ENCODE measurements around the gene CPVL. TPM values are rescaled to one million over a fixed set of nuclear protein-coding genes. Genes with fewer than 3 reads are reported as not detected.

Gene CPVL
- total RNA-seq, 1 donor from 2014 or later = 15.2 TPM

DNA sequence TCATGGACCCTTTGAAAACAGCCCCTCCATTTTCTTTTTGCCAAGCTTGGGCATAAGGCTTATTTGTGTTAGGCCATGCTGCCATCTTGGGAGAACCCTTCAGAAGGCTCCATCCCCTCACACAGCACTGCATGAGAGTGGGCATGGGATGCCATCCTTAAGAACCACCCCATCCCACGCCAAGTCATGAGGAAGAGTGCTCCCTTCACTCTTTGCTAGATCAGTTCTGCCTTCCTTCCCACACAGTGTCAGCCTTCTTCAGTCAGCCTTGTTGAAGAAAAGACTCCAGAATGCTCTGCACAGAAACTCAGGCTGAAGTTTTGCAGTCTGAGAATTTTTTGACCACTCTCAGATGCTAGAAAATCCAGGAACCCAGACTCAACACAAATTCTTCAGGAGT is 32.8 kb upstream of the CPVL start:
- Histone ChIP-seq H3K27ac (no peak overlapping the region), H3K36me3 (no peaks in the 10 kb centered on the region), H3K9me3 (no peaks in the 10 kb centered on the region), H3K4me1 (no peaks in the 10 kb centered on the region), H3K27me3 (no peaks in the 10 kb centered on the region), H3K4me3 (no peak overlapping the region)
- DNase-seq (ENCODE audit: low spot score in 2 of 2) = no peak
- TF ChIP-seq CTCF (IDR thresholded peaks at IDR 0.05) = no peak
- intact Hi-C loops (cut with DNase I) = no loop called here

DNA sequence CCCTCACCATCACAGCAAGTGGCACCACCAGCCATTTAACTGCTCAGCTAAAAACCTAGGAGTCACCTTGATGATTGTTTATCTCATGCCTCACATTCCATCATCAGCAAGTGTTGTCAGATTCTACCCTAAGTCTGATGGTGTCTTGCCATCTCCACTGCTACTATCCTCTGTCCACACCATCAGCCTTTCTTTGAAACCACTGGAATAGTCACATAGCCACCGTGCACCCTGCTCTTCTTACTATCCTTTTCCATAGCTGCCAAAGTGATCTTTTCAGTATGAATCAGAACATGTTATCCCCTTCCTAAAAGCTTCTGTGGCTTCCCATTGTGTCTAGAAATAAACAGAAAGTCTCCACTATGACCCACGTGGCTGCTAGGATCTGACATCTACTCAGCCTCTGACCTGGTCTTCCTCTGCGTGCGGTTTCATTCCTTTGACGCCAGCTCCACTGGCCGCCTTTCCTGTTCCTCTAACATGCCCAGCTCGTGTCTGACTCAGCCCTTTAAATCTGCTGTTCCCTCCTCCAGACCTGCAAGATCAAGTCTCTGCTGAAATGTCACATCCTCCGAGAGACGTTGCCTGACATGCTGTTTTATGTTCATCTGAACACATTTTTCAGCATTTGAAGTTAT is 31.7 kb upstream of the CPVL start:
- Histone ChIP-seq H3K4me1 (no peaks in the 10 kb centered on the region), H3K36me3 (no peaks in the 10 kb centered on the region), H3K4me3 (no peak overlapping the region), H3K9me3 (no peaks in the 10 kb centered on the region), H3K27me3 (no peaks in the 10 kb centered on the region), H3K27ac (no peak overlapping the region)
- intact Hi-C loops (cut with DNase I) = no loop called here
- peak; percentile 33 to 77 for DNase-seq (ENCODE audit: low spot score in 2 of 2)
- no peak for TF ChIP-seq CTCF (IDR thresholded peaks at IDR 0.05)

DNA sequence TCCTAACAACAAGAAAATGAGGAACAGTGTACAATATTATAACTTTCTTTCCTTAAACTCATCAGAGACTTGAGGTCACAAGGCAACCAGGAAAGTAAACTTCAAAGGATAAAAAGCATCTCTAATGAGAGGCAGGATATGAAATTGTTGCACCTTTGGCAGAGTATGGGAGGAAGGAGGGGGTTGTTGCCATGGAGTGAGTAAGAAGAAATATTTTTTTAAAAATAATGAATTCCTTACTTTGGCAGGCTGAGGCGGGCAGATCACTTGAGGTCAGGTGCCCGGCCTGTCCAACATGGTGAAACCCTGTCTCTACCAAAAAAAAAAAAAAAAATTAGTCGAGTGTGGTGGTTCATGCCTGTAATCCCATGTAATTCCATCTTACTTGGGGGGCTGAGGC is 27.1 kb upstream of the CPVL start:
- H3K9me3 ChIP-seq = no peaks in the 10 kb centered on the region
- no peak for DNase-seq (ENCODE audit: low spot score in 2 of 2)
- H3K27me3 ChIP-seq = no peaks in the 10 kb centered on the region
- intact Hi-C loops (cut with DNase I) = no loop called here
- no peaks in the 10 kb centered on the region for H3K36me3 ChIP-seq
- no peak for TF ChIP-seq CTCF (IDR thresholded peaks at IDR 0.05)
- no peak overlapping the region for H3K27ac ChIP-seq
- no peak overlapping the region for H3K4me3 ChIP-seq
- no peaks in the 10 kb centered on the region for H3K4me1 ChIP-seq

DNA sequence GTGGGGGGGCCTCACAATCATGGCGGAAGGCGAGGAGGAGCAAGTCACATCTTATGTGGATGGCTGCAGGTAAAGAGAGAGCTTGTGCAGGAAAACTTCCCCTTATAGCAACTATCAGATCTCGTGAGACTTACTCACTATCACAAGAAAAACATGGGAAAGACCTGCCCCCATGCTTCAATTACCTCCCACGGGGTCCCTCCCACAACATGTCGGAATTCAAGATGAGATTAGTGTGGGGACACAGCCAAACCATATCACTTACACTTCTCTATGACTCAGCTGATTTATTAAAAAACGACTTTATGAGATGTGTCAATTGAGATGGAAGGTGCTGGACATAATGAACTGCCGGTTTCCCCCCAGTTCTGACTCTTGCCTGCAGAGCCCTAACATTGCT is 24.4 kb upstream of the CPVL start:
- H3K36me3 ChIP-seq = no peaks in the 10 kb centered on the region
- no peaks in the 10 kb centered on the region for H3K27me3 ChIP-seq
- no peak overlapping the region for H3K27ac ChIP-seq
- peaks cover 0 to 5% of the 10 kb centered on the region in 2 donors for H3K9me3 ChIP-seq
- no peak for TF ChIP-seq CTCF (IDR thresholded peaks at IDR 0.05)
- H3K4me1 ChIP-seq = no peaks in the 10 kb centered on the region
- no peak overlapping the region for H3K4me3 ChIP-seq
- no peak for DNase-seq (ENCODE audit: low spot score in 2 of 2)
- intact Hi-C loops (cut with DNase I) = no loop called here

GRCh38 chr7:29167721-29168120 is 21.4 kb upstream of the CPVL start:
- DNase-seq (ENCODE audit: low spot score in 2 of 2) = no peak
- H3K4me1 ChIP-seq = no peaks in the 10 kb centered on the region
- TF ChIP-seq CTCF (IDR thresholded peaks at IDR 0.05) = no peak
- H3K4me3 ChIP-seq = no peak overlapping the region
- intact Hi-C loops (cut with DNase I) = no loop called here
- H3K27me3 ChIP-seq = no peaks in the 10 kb centered on the region
- H3K27ac ChIP-seq = no peak overlapping the region
- peaks cover 0 to 6% of the 10 kb centered on the region in 2 donors for H3K9me3 ChIP-seq
- no peaks in the 10 kb centered on the region for H3K36me3 ChIP-seq

- TF ChIP-seq CTCF (IDR thresholded peaks at IDR 0.05) = no peak
- peaks cover 0 to 6% of the 10 kb centered on the region in 2 donors for H3K9me3 ChIP-seq
- DNase-seq (ENCODE audit: low spot score in 2 of 2) = no peak
- no peak overlapping the region for H3K27ac ChIP-seq
- H3K4me1 ChIP-seq = no peaks in the 10 kb centered on the region
- intact Hi-C loops (cut with DNase I) = no loop called here
- H3K27me3 ChIP-seq = no peaks in the 10 kb centered on the region
- no peaks in the 10 kb centered on the region for H3K36me3 ChIP-seq
- H3K4me3 ChIP-seq = no peak overlapping the region
These were observed 17.5 kb upstream of the CPVL start for GRCh38 chr7:29163854-29164253.

Measured in ascending aorta (tissue), 2 donors.